Heart left ventricle (tissue), 16 donors: ENCODE results near the gene TOX2. TPM values are rescaled to one million over a fixed set of nuclear protein-coding genes. Genes with fewer than 3 reads are reported as not detected.

Source experiments
- ATAC-seq, 4 donors: fragments of 200-7000 bp; cut with Tn5 transposase; one replicate each; pipeline ENCODE4 v1.9.1; 2020 to 2022; ENCODE audit warnings: moderate library complexity in 4 of 4, mild to moderate bottlenecking in 3 of 4, moderate number of reproducible peaks in 1 of 4
- DNase-seq, 5 donors: peaks; one replicate each; pipeline ENCODE4 v3.0.0-alpha.2; 2020
- H3K27ac ChIP-seq, 12 donors: fragments of 200-600 bp; sonication (generic) in 4 of 12; one replicate each; pipeline versions ENCODE4 v1.5.0 to v1.8.0; 2016 to 2022; ENCODE audit warnings: mild to moderate bottlenecking in 2 of 12
- H3K27me3 ChIP-seq, 9 donors: fragments of 200-600 bp; sonication (generic) in 2 of 9; one replicate each; pipeline versions ENCODE4 v1.5.1 to v1.8.0; 2016 to 2022; ENCODE audit warnings: mild to moderate bottlenecking in 3 of 9
- H3K36me3 ChIP-seq, 9 donors: fragments of 200-600 bp; sonication (generic) in 2 of 9; one replicate each; pipeline versions ENCODE4 v1.5.0 to v1.8.0; 2018 to 2022; ENCODE audit warnings: mild to moderate bottlenecking in 2 of 9
- H3K4me1 ChIP-seq, 12 donors: fragments of 200-600 bp; sonication (generic) in 4 of 12; one replicate each; pipeline versions ENCODE4 v1.5.0 to v1.8.0; 2016 to 2022; ENCODE audit warnings: mild to moderate bottlenecking in 3 of 12
- H3K4me3 ChIP-seq, 12 donors: fragments of 200-600 bp; sonication (generic) in 4 of 12; one replicate each; pipeline versions ENCODE4 v1.5.0 to v1.8.0; 2017 to 2022; ENCODE audit warnings: mild to moderate bottlenecking in 9 of 12, moderate library complexity in 4 of 12
- H3K9me3 ChIP-seq, 12 donors: fragments of 200-600 bp; sonication (generic) in 4 of 12; one replicate each; pipeline versions ENCODE4 v1.5.0 to v1.8.0; 2016 to 2022; ENCODE audit warnings: mild to moderate bottlenecking in 1 of 12
- CTCF ChIP-seq, 12 donors: fragments of 200-600 bp; sonication (generic) in 4 of 12; IDR thresholded peaks; one replicate each; pipeline versions ENCODE4 v1.5.0 to v1.8.0; 2018 to 2022; ENCODE audit warnings: antibody characterized with exemption in 12 of 12, mild to moderate bottlenecking in 5 of 12
- POLR2A ChIP-seq, 2 donors: fragments of 450-650 bp; IDR thresholded peaks; one replicate each; pipeline ENCODE4 v1.6.1; 2017; ENCODE audit warnings: antibody characterized with exemption in 2 of 2, mild to moderate bottlenecking in 2 of 2, moderate library complexity in 2 of 2
- WGBS, 4 donors: extraction: QIAGEN DNeasy Blood & Tissue Kit in 2 of 4; methylation state at CpG; one replicate each; pipeline versions ENCODE4 v1.1.5 to v1.1.7; 2013 to 2018; 5-methylcytosine and 5-hydroxymethylcytosine counted together
- intact Hi-C, 10 donors: fragments of 100-400 bp; cut with DNase I; formaldehyde crosslinking; loops; one replicate each; pipeline versions ENCODE4 v1.11.1 to v1.14.2; 2022
- polyA plus RNA-seq, 2 donors: library from polyadenylated mRNA; stranded (reverse); fragments of 200-250 nt; gene quantifications; one replicate each; pipeline ENCODE4 v1.2.3, GENCODE V29; 2013
- total RNA-seq, 9 donors: library from RNA; depleted of rRNA in 2 of 9; stranded (reverse); fragments of >200 nt in 2 of 9; fragmentation: NEBNext Ultra II Directional in 3 of 9; extraction: Animal tissue kit (Norgen Biotek cat#: 25700) in 3 of 9; gene quantifications; one replicate each; pipeline versions ENCODE4 v1.1.0 to v1.2.4, GENCODE V29; 2016 to 2023
- donor health status: ischemic (EF 13 %, LVEDD 7.1; RV severe dilation, severe dysfunction).
- donor health status: healthy with polysubstance abuse.
- donor health status: DM: no; HTN: yes; CAD: no.
- donor health status: DM: no; HTN: no; CAD: no.
- donor health status: ischemic (EF 25% LVEDD 6.9; RV normal size, moderate dysfunction).
- donor health status: ischemic (EF 25% LVEDD 5.7; RV mildly dilated, moderate dysfunction).
- donor health status: healthy.
- donor health status: DM: yes; HTN: yes; CAD: no.
- donor health status: ischemic (EF 35%, LVEDD 5.7; RV mildly dilated, moderate dysfunction).
- donor health status: nonischemic (EF 11% LVEDD 7.7; RV severe dilation, severe dysfunction).
- donor health status: DM: yes; HTN: yes; CAD: no.
- donor health status: PGD.
- donor health status: ischemic (EF 29% LVEDD 5.4; RV normal size, mild dysfunction).
- donor health status: nonischemic (EF 23%, LVEDD 6.1; RV moderate dilation, normal function).

The TOX2 gene
- total and polyA plus RNA-seq, 11 donors, result 0.53 to 3.0 (median 0.91) TPM

GRCh38 chr20:44080064-44080463 lies 165.4 kb downstream of the TOX2 start:
- Histone ChIP-seq H3K27me3 (no peaks in the 10 kb centered on the region), H3K9me3 (no peaks in the 10 kb centered on the region), H3K4me1 (peaks cover 0 to 19% (median 1%) of the 10 kb centered on the region in 12 donors), H3K27ac (no peak overlapping the region), H3K4me3 (no peak overlapping the region), H3K36me3 (no peaks in the 10 kb centered on the region)
- TF ChIP-seq POLR2A (IDR thresholded peaks at IDR 0.05) (no peak), CTCF (IDR thresholded peaks at IDR 0.05) (no peak)
- ATAC-seq (peak in 2 of 4 donors; percentile 19), DNase-seq (no peak)
- WGBS, 4 donors, result 44 to 57% (median 51%) methylated on average over 7 to 10 of the region's 10 CpGs
- intact Hi-C loops, result loop anchor here (1.0 to 10.0 kb wide), 12 partner anchors 23 to 635 kb away; no protein-coding TSS in a partner anchor

GRCh38 chr20:44080646-44081267 lies 166.1 kb downstream of the TOX2 start:
- ATAC-seq (peak; percentile 56 to 86 (median 80)), DNase-seq (peak; percentile 51 to 73 (median 59))
- intact Hi-C loops, result loop anchor here (1.0 to 10.0 kb wide), 12 partner anchors 24 to 636 kb away; no protein-coding TSS in a partner anchor
- WGBS, 4 donors, result 11 to 18% (median 14%) methylated on average over 8 of the region's 8 CpGs
- Histone ChIP-seq H3K4me1 (peaks cover 0 to 19% (median 1%) of the 10 kb centered on the region in 12 donors), H3K9me3 (no peaks in the 10 kb centered on the region), H3K4me3 (no peak overlapping the region), H3K36me3 (no peaks in the 10 kb centered on the region), H3K27ac (no peak overlapping the region), H3K27me3 (no peaks in the 10 kb centered on the region)
- no peak for TF ChIP-seq POLR2A (IDR thresholded peaks at IDR 0.05)
- peak; percentile 95 to 99 (median 99) for TF ChIP-seq CTCF (IDR thresholded peaks at IDR 0.05)

GRCh38 chr20:44081476-44081875 lies 166.8 kb downstream of the TOX2 start:
- Histone ChIP-seq H3K4me1 (peaks cover 0 to 19% (median 1%) of the 10 kb centered on the region in 12 donors), H3K36me3 (no peaks in the 10 kb centered on the region), H3K27ac (no peak overlapping the region), H3K9me3 (no peaks in the 10 kb centered on the region), H3K27me3 (no peaks in the 10 kb centered on the region), H3K4me3 (no peak overlapping the region)
- WGBS, 4 donors, result 44 to 61% (median 57%) methylated on average over 4 of the region's 4 CpGs
- intact Hi-C loops, result loop anchor here in 9 of 10 donors (2.0 to 10.0 kb wide), 10 partner anchors 25 to 637 kb away; no protein-coding TSS in a partner anchor
- DNase-seq (no peak), ATAC-seq (no peak)
- TF ChIP-seq CTCF (IDR thresholded peaks at IDR 0.05), result no peak
- TF ChIP-seq POLR2A (IDR thresholded peaks at IDR 0.05), result no peak

- peaks cover 0 to 19% (median 1%) of the 10 kb centered on the region in 12 donors for H3K4me1 ChIP-seq
- H3K4me3 ChIP-seq, result no peak overlapping the region
- TF ChIP-seq CTCF (IDR thresholded peaks at IDR 0.05), result no peak
- no peak for TF ChIP-seq POLR2A (IDR thresholded peaks at IDR 0.05)
- no peaks in the 10 kb centered on the region for H3K36me3 ChIP-seq
- no peaks in the 10 kb centered on the region for H3K9me3 ChIP-seq
- no peaks in the 10 kb centered on the region for H3K27me3 ChIP-seq
- intact Hi-C loops, result loop anchor here in 9 of 10 donors (2.0 to 10.0 kb wide), 10 partner anchors 25 to 637 kb away; no protein-coding TSS in a partner anchor
- no peak for DNase-seq
- no peak overlapping the region for H3K27ac ChIP-seq
- no peak for ATAC-seq
- 70 to 80% (median 77%) methylated on average over 5 of the region's 5 CpGs for WGBS, 4 donors
Observed at GRCh38 chr20:44081888-44082287, 167.2 kb downstream of the TOX2 start.
